GM10266 (cell line): ENCODE data around the gene FMN2.

ENCODE experiments used
- DNase-seq: peaks from one replicate; pipeline ENCODE4 v3.0.0; 2012; ENCODE audit errors: extremely low spot score
- TF ChIP-seq, protein P1 (sequence below): IDR thresholded peaks from 2 replicates; pipeline ENCODE4 v1.5.1; 2012; ENCODE audit warnings: mild to moderate bottlenecking, low read depth; ENCODE audit not compliant: control insufficient read depth, insufficient read depth; ENCODE audit errors: missing control alignments

FMN2 gene

DNA sequence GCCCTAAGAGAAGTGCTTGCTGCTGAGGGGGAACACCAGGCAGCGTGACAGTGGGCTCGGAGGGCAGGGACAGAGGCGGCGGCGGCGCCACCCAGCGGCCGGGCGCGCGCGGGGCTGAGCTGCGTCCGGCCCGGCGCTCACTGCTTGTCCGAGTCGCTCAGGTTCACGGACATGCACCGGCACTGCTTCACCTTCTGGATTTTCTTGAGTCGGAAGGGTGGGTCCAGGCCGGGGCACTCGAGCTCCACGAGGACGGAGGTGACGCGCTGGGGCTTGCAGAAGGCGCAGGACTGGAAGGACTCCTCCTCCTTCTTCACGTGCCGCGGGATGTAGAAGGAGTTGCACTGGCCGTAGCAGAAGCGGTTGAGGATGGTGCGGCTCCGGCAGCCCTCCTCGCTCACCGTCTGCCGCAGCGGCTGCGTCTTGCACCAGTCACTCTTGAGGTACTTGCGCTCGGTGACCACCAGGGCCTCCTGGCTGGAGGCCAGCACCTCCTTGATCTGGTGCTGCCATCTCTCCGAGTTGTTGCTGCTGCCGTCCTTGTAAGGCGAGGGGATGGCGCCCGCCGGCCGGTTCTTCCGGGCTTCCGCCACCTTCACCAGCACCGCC lies 401.3 kb downstream of the FMN2 start:
- DNase-seq = no peak
- TF ChIP-seq, protein P1, sequence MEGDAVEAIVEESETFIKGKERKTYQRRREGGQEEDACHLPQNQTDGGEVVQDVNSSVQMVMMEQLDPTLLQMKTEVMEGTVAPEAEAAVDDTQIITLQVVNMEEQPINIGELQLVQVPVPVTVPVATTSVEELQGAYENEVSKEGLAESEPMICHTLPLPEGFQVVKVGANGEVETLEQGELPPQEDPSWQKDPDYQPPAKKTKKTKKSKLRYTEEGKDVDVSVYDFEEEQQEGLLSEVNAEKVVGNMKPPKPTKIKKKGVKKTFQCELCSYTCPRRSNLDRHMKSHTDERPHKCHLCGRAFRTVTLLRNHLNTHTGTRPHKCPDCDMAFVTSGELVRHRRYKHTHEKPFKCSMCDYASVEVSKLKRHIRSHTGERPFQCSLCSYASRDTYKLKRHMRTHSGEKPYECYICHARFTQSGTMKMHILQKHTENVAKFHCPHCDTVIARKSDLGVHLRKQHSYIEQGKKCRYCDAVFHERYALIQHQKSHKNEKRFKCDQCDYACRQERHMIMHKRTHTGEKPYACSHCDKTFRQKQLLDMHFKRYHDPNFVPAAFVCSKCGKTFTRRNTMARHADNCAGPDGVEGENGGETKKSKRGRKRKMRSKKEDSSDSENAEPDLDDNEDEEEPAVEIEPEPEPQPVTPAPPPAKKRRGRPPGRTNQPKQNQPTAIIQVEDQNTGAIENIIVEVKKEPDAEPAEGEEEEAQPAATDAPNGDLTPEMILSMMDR = no peak

DNA sequence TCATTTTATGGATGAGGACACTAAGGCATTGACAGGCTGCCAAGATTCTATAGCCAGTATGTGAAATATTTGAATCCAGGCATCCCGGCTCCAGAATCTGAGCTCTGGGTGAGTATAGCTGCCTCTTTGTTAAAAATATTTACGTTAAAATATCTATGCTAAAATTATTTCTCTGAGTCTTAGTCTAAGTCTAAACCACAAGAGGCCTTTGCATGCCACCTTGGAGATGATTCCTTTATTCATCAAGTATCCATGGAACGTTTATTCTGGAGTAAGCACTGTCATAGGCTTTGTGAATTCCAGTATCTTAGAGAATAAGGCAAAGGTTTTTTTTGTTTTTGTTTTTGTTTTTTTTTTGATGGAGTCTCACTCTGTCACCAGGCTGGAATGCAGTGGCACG lies 403.9 kb downstream of the FMN2 start:
- TF ChIP-seq, protein P1 = no peak
- no peak for DNase-seq

DNA sequence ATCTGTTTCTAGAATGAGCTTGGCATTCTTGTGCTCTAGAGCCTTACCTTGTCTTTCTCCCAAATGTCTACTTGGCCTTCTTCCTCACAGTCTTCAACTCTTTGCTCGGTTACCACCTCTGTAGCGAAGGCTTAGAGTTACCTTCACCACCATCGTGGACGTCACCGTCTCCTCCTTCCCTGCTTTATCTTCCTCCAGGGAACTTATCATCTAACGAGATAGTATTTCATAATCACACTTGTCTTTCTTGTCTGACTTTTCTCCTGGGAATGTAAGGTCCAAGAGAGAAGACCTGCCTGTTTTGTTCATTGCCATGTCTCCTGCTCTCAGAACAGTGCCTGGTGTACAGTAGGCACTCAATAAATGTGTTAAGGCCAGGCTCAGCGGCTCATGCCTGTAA lies 404.7 kb downstream of the FMN2 start:
- TF ChIP-seq, protein P1 = no peak
- no peak for DNase-seq

DNA sequence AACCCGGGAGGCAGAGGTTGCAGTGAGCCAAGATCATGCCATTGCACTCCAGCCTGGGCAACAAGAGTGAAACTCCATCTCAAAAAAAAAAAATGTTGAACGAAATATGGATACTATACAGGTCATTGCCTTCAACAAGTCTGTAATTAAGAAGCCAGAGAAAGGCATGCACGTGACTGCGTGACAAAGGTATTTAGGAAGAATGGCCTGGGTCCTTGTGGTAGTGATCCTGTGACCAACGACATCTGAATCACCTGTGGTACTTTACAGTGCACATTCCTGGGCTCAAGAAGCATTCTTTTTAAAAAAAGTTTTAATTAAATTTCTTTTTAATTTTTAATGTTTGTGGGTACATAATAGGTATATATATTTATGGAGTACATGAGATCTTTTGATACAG lies 405.3 kb downstream of the FMN2 start:
- no peak for DNase-seq
- TF ChIP-seq, protein P1 = no peak

DNA sequence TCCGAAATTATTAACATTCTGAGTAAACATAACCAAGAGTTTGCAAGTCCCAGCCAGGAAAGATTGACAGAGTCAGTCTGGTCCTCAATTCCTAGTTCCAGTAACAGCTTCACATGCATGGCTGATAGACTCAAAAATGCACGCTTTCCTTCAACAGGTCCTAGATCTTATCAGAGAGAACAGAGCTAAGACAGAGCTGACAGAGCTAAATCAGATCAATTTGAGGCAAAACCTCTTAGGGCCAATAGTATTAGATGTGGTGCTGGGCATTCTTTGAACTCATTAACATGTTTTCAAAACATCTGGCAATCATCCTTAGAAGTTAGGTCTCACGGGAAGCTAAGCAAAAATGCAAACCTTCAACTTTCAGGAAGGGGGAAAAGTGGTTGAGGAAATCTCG lies 406.2 kb downstream of the FMN2 start:
- TF ChIP-seq, protein P1 = no peak
- DNase-seq = no peak

DNA sequence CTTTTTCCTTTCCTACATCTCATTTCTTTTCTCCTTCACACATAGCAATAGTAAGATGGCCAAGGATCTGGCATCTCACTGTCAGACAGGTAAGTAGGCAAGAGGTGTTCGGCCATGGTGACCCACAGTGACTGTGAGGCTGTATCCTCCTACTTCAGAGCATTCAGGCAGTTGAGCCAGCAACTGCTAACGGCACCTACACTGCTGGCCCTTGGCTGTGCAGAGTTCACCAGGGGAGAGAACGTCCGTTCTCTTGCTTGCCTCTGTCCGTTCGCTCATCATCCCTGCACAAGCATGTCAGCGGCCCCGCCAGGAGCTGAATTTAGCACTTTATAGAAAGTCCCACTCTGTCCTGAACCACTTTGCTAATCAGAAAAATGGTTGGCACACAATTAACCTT lies 406.7 kb downstream of the FMN2 start:
- DNase-seq = no peak
- TF ChIP-seq, protein P1 = no peak

DNA sequence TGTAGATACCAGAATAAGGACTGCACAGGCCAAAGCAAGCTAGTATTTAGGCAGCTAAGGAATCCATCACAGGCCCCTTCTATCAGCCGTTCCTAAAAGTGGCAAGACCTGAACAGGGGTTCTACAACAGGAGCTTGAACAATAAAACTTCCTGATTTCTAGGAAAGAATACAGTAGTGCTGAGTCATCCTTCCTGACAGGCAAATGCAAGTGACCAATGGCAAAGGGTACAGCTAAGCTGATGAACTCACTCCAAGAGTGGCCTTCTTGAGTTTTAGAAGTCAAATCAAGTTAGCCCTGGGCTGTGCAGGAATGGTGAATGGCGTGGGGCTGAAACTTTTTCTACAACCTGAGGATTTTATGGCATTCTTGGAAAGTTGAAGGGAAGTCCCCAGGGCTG lies 407.3 kb downstream of the FMN2 start:
- no peak for DNase-seq
- TF ChIP-seq, protein P1 = no peak
